K562 (cell line): ENCODE measurements around the gene ATP5MC3. TPM values are rescaled to one million over a fixed set of nuclear protein-coding genes. Genes with fewer than 3 reads are reported as not detected.

Experiments used
- ASH1L ChIP-seq: fragments of 450-650 bp; IDR thresholded peaks from 2 replicates; pipeline ENCODE4 v1.6.1; 2018; ENCODE audit warnings: borderline replicate concordance, mild to moderate bottlenecking, low read depth; ENCODE audit not compliant: partially characterized antibody
- CEBPG ChIP-seq, 3 experiments: fragments of 200-800 bp in 1 of 3; sonication (Bioruptor generic) in 1 of 3; sonication (generic) in 1 of 3; formaldehyde crosslinking in 1 of 3; IDR thresholded peaks in 2 of 3; conservative IDR thresholded peaks in 1 of 3; 2 replicates each; pipeline versions ENCODE4 v1.6.1 to v1.8.0; 2016 to 2022; ENCODE audit warnings: missing compliant biosample characterization in 2 of 3, missing genetic modification characterization in 2 of 3, mild to moderate bottlenecking in 1 of 3, missing genetic modification reagents in 1 of 3
- CHD2 ChIP-seq: IDR thresholded peaks from 2 replicates; pipeline ENCODE4 v1.6.1; 2011; ENCODE audit warnings: low read depth, low read length
- COPS2 ChIP-seq: fragments of 450-650 bp; conservative IDR thresholded peaks from 2 replicates; pipeline ENCODE4 v1.6.1; 2016; ENCODE audit warnings: mild to moderate bottlenecking, moderate library complexity
- ELF1 ChIP-seq: fragments of 200-800 bp; sonication (Bioruptor generic); IDR thresholded peaks from 2 replicates; pipeline ENCODE4 v1.6.1; 2016; ENCODE audit warnings: missing genetic modification characterization, missing compliant biosample characterization
- KDM5B ChIP-seq: fragments of 200-600 bp; sonication (generic); IDR thresholded peaks from 2 replicates; pipeline ENCODE4 v1.6.1; 2012; ENCODE audit warnings: low read depth, mild to moderate bottlenecking, moderate library complexity, low read length, control low read depth, inconsistent platforms; ENCODE audit not compliant: insufficient replicate concordance
- MAFF ChIP-seq: IDR thresholded peaks from 2 replicates; pipeline ENCODE4 v1.6.1; 2012; ENCODE audit warnings: low read length, improper control_type of control experiment
- NCOA4 ChIP-seq: fragments of 450-650 bp; IDR thresholded peaks from 2 replicates; pipeline ENCODE4 v1.6.1; 2018; ENCODE audit warnings: mild to moderate bottlenecking; ENCODE audit not compliant: partially characterized antibody
- NR2C1 ChIP-seq, 2 experiments: fragments of 450-650 bp; IDR thresholded peaks; 2 replicates each; pipeline ENCODE4 v1.6.1; 2017; ENCODE audit warnings: mild to moderate bottlenecking in 2 of 2, antibody characterized with exemption in 1 of 2, inconsistent platforms in 1 of 2, missing compliant biosample characterization in 1 of 2, missing genetic modification characterization in 1 of 2
- SMARCA5 ChIP-seq: fragments of 450-650 bp; IDR thresholded peaks from 2 replicates; pipeline ENCODE4 v1.6.1; 2016
- STAT5A ChIP-seq: IDR thresholded peaks from 2 replicates; pipeline ENCODE4 v1.6.1; 2012; ENCODE audit warnings: low read length, inconsistent platforms, borderline replicate concordance
- ZBTB17 ChIP-seq: fragments of 450-650 bp; formaldehyde crosslinking; IDR thresholded peaks from 2 replicates; pipeline ENCODE4 v1.4.0; 2020; ENCODE audit warnings: mild to moderate bottlenecking
- polyA plus RNA-seq, 8 experiments: library from polyadenylated mRNA; depleted of rRNA in 4 of 8; stranded (reverse) in 5 of 8; unstranded in 3 of 8; fragments of >200 nt; fragmentation: Nextera tagmentation in 2 of 8; fragmentation: Illumina TruSeq in 1 of 8; extraction: Ambion mirVana in 2 of 8; extraction: Trizol in 1 of 8; gene quantifications; 2 replicates each; pipeline versions ENCODE4 v1.2.1 to v1.2.3, GENCODE V29; 2011 to 2014; ENCODE audit warnings: inconsistent platforms in 1 of 8, missing spikeins in 1 of 8
- total RNA-seq, 7 experiments: library from RNA; depleted of rRNA in 6 of 7; stranded (reverse); fragments of >200 nt in 6 of 7; fragmentation: Illumina TruSeq in 2 of 7; extraction: Trizol in 2 of 7; gene quantifications; 2 replicates each; pipeline versions ENCODE4 v1.2.1 to v1.2.3, GENCODE V29; 2011 to 2021; ENCODE audit warnings: low replicate concordance in 1 of 7
- TF ChIP-seq, protein P1 (sequence below): sonication (generic); formaldehyde crosslinking; IDR thresholded peaks from 2 replicates; pipeline ENCODE4 v1.8.0; 2022; ENCODE audit warnings: mild to moderate bottlenecking, missing genetic modification reagents
- TF ChIP-seq, protein P2 (sequence below): fragments of 450-650 bp; IDR thresholded peaks from 2 replicates; pipeline ENCODE4 v1.7.0; 2016; ENCODE audit warnings: borderline replicate concordance
- TF ChIP-seq, protein P3 (sequence below): fragments of 450-650 bp; formaldehyde crosslinking; IDR thresholded peaks from 2 replicates; pipeline ENCODE4 v1.4.0; 2022; ENCODE audit warnings: mild to moderate bottlenecking, moderate library complexity
- TF ChIP-seq, protein P4 (sequence below): fragments of 450-650 bp; IDR thresholded peaks from 2 replicates; pipeline ENCODE4 v1.6.1; 2016; ENCODE audit warnings: missing biosample characterization, missing genetic modification characterization
- TF ChIP-seq, protein P5 (sequence below): IDR thresholded peaks from 2 replicates; pipeline ENCODE4 v1.6.1; 2016; ENCODE audit warnings: missing genetic modification characterization, missing compliant biosample characterization
- TF ChIP-seq, protein P6 (sequence below), 2 experiments: fragments of 200-800 bp in 1 of 2; sonication (Bioruptor generic) in 1 of 2; sonication (generic) in 1 of 2; formaldehyde crosslinking in 1 of 2; IDR thresholded peaks in 1 of 2; conservative IDR thresholded peaks in 1 of 2; 2 replicates each; pipeline versions ENCODE4 v1.5.0 to v1.6.1; 2016 to 2020; ENCODE audit warnings: missing compliant biosample characterization in 1 of 2, missing genetic modification characterization in 1 of 2, missing genetic modification reagents in 1 of 2

ATP5MC3 gene
- total and polyA plus RNA-seq, 9 of the 15 experiments (the other 6 are each of a cell fraction or from before 2014, with no cell fraction given), result 423 to 2,565 (median 1,012) TPM

DNA sequence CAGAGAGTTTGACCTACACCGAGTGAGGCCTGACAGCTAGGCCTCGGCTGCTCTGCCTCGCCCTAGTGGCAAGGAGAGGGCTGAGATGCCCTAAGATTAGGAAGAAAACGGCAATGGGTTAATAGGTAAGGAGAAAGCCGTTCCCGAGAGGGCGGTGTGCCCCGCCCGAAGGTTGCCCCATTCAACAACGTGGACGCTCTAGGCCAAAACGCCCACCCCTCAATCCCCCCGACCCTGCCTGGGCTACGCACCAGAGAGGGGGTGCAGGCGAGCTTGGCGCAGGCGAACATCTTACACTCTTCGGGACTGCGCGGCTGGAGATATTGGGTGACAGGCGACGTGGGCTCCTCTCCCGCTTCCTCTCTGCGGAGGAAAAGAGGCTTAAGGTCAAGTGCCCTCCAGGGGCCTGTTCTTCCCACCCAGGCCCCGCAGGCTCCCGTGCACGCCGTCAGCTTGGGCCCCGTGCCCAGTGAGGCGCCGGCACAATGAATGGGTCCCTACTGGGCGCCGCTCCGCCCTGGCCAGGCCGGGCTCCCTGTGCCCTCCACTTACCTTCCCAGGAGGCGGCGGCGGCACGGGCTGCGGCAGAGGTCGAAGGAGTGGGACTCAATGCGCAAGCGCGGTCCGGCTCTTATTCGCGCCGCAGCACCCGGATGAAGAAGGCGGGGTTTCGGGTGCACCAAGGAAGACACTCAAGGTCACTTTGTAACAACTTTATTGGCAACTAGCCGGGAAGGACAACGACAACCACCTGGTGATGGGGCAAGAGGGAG, at the start of gene ATP5MC3 (continued):
- TF ChIP-seq, protein P1, sequence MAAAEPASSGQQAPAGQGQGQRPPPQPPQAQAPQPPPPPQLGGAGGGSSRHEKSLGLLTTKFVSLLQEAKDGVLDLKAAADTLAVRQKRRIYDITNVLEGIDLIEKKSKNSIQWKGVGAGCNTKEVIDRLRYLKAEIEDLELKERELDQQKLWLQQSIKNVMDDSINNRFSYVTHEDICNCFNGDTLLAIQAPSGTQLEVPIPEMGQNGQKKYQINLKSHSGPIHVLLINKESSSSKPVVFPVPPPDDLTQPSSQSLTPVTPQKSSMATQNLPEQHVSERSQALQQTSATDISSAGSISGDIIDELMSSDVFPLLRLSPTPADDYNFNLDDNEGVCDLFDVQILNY (CRISPR knock-in tag), result peak; percentile 96
- peak; percentile 31 for TF ChIP-seq ASH1L
- TF ChIP-seq CEBPG (CRISPR knock-in tag; IDR thresholded peaks at IDR 0.05), result 0 out of 2 replicates have a peak, but pooled peaks have one; percentile 53
- TF ChIP-seq CEBPG (tag; conservative IDR thresholded peaks at IDR 0.05 in 1 of 2, IDR thresholded peaks at IDR 0.05 in 1 of 2), result no peak; a peak in 1 of 4 replicates
- TF ChIP-seq, protein P2, sequence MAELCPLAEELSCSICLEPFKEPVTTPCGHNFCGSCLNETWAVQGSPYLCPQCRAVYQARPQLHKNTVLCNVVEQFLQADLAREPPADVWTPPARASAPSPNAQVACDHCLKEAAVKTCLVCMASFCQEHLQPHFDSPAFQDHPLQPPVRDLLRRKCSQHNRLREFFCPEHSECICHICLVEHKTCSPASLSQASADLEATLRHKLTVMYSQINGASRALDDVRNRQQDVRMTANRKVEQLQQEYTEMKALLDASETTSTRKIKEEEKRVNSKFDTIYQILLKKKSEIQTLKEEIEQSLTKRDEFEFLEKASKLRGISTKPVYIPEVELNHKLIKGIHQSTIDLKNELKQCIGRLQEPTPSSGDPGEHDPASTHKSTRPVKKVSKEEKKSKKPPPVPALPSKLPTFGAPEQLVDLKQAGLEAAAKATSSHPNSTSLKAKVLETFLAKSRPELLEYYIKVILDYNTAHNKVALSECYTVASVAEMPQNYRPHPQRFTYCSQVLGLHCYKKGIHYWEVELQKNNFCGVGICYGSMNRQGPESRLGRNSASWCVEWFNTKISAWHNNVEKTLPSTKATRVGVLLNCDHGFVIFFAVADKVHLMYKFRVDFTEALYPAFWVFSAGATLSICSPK, result peak; percentile 81; the same call in 1 of the 2 replicates
- TF ChIP-seq, protein P3, sequence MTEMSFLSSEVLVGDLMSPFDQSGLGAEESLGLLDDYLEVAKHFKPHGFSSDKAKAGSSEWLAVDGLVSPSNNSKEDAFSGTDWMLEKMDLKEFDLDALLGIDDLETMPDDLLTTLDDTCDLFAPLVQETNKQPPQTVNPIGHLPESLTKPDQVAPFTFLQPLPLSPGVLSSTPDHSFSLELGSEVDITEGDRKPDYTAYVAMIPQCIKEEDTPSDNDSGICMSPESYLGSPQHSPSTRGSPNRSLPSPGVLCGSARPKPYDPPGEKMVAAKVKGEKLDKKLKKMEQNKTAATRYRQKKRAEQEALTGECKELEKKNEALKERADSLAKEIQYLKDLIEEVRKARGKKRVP (CRISPR knock-in tag), result no peak
- peak; percentile 41; the same call in 1 of the 2 replicates for TF ChIP-seq SMARCA5
- peak; percentile 49; the same call in 1 of the 2 replicates for TF ChIP-seq ZBTB17 (CRISPR knock-in tag)
- peak; percentile 96 for TF ChIP-seq NR2C1 (IDR thresholded peaks at IDR 0.05)
- peak; percentile 97 for TF ChIP-seq NR2C1 (tag; IDR thresholded peaks at IDR 0.05)
- peak; percentile 70 for TF ChIP-seq KDM5B
- TF ChIP-seq NCOA4, result no peak
- TF ChIP-seq, protein P4, sequence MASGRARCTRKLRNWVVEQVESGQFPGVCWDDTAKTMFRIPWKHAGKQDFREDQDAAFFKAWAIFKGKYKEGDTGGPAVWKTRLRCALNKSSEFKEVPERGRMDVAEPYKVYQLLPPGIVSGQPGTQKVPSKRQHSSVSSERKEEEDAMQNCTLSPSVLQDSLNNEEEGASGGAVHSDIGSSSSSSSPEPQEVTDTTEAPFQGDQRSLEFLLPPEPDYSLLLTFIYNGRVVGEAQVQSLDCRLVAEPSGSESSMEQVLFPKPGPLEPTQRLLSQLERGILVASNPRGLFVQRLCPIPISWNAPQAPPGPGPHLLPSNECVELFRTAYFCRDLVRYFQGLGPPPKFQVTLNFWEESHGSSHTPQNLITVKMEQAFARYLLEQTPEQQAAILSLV (tag), result peak; percentile 9; the same call in 1 of the 2 replicates
- TF ChIP-seq COPS2, result no peak
- TF ChIP-seq, protein P5, sequence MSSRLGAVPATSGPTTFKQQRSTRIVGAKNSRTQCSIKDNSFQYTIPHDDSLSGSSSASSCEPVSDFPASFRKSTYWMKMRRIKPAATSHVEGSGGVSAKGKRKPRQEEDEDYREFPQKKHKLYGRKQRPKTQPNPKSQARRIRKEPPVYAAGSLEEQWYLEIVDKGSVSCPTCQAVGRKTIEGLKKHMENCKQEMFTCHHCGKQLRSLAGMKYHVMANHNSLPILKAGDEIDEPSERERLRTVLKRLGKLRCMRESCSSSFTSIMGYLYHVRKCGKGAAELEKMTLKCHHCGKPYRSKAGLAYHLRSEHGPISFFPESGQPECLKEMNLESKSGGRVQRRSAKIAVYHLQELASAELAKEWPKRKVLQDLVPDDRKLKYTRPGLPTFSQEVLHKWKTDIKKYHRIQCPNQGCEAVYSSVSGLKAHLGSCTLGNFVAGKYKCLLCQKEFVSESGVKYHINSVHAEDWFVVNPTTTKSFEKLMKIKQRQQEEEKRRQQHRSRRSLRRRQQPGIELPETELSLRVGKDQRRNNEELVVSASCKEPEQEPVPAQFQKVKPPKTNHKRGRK (tag), result no peak
- no peak for TF ChIP-seq CHD2
- TF ChIP-seq ELF1, result peak; percentile 83
- TF ChIP-seq MAFF, result no peak
- TF ChIP-seq STAT5A, result peak; percentile 39; the same call in 1 of the 2 replicates
- TF ChIP-seq, protein P6, sequence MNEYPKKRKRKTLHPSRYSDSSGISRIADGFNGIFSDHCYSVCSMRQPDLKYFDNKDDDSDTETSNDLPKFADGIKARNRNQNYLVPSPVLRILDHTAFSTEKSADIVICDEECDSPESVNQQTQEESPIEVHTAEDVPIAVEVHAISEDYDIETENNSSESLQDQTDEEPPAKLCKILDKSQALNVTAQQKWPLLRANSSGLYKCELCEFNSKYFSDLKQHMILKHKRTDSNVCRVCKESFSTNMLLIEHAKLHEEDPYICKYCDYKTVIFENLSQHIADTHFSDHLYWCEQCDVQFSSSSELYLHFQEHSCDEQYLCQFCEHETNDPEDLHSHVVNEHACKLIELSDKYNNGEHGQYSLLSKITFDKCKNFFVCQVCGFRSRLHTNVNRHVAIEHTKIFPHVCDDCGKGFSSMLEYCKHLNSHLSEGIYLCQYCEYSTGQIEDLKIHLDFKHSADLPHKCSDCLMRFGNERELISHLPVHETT (CRISPR knock-in tag; conservative IDR thresholded peaks at IDR 0.05 in 1 of 2, IDR thresholded peaks at IDR 0.05 in 1 of 2), result no peak; a peak in 1 of 4 replicates
